GM06990 (cell line): ENCODE measurements around the gene NPHP4.

ENCODE experiments used
- DNase-seq: peaks from one replicate; pipeline ENCODE4 v3.0.0-alpha.2; 2011; ENCODE audit not compliant: insufficient read length; ENCODE audit errors: extremely low read depth
- H3K27me3 ChIP-seq: replicated peaks from 2 replicates; pipeline ENCODE4 v1.6.0; 2011; ENCODE audit warnings: low read length; ENCODE audit not compliant: control insufficient read depth, insufficient read depth
- H3K36me3 ChIP-seq: 2 replicates; pipeline ENCODE4 v1.5.1; 2011; ENCODE audit warnings: low read length; ENCODE audit not compliant: control insufficient read depth, insufficient read depth
- H3K4me3 ChIP-seq: replicated peaks from 2 replicates; pipeline ENCODE4 v1.5.1; 2011; ENCODE audit warnings: low read depth, mild to moderate bottlenecking, control low read depth, low read length
- CTCF ChIP-seq: IDR thresholded peaks from 2 replicates; pipeline ENCODE4 v1.5.1; 2011; ENCODE audit warnings: low read length, control low read depth, mild to moderate bottlenecking, inconsistent platforms; ENCODE audit not compliant: insufficient read depth, poor library complexity, severe bottlenecking

The NPHP4 gene

GRCh38 chr1:5992026-5992813 lies at the start of gene NPHP4:
NPHP4 (minus strand) TSS chr1:5992425; CDS start chr1:5986289, 6,136 bp downstream.
- TF ChIP-seq CTCF, result no peak

GRCh38 chr1:6041432-6042062 lies 49.3 kb upstream of the NPHP4 start:
- no peaks in the 10 kb centered on the region for H3K27me3 ChIP-seq
- no peak for DNase-seq
- peaks cover 23% of the 10 kb centered on the region for H3K36me3 ChIP-seq
- H3K4me3 ChIP-seq, result no peak overlapping the region
- peak; percentile 63 for TF ChIP-seq CTCF

More at GRCh38 chr1:5992026-5992813, at the start of gene NPHP4:
- H3K36me3 ChIP-seq, result peaks cover 10% of the 10 kb centered on the region
- peak within 1 kb of the TSS; percentile 87 for H3K4me3 ChIP-seq
- peak; percentile 99 for DNase-seq
- H3K27me3 ChIP-seq, result no peaks in the 10 kb centered on the region

GRCh38 chr1:6040861-6041415 lies 48.7 kb upstream of the NPHP4 start:
- H3K36me3 ChIP-seq, result peaks cover 22% of the 10 kb centered on the region
- TF ChIP-seq CTCF, result no peak

GRCh38 chr1:6040444-6040843 lies 48.2 kb upstream of the NPHP4 start:
- H3K36me3 ChIP-seq, result peaks cover 22% of the 10 kb centered on the region
- no peak for TF ChIP-seq CTCF
- no peak for DNase-seq
- no peaks in the 10 kb centered on the region for H3K27me3 ChIP-seq
- H3K4me3 ChIP-seq, result no peak overlapping the region

More at GRCh38 chr1:6040861-6041415, 48.7 kb upstream of the NPHP4 start:
- Histone ChIP-seq H3K4me3 (no peak overlapping the region), H3K27me3 (no peaks in the 10 kb centered on the region)
- DNase-seq, result no peak

- Histone ChIP-seq H3K36me3 (peaks cover 27% of the 10 kb centered on the region), H3K27me3 (no peaks in the 10 kb centered on the region), H3K4me3 (no peak overlapping the region)
- DNase-seq, result no peak
- TF ChIP-seq CTCF, result no peak
Observed at GRCh38 chr1:6039031-6039430, 46.8 kb upstream of the NPHP4 start.
